Mesenchymal stem cell (in vitro differentiated cells and primary cell): Measurements from ENCODE around the gene ZC3HAV1.
"Not testable (repeated sequence)": the region's sequence is repeated elsewhere in the genome, so short reads cannot be mapped to it uniquely, and the experiment has no call there.

Source experiments
- DNase-seq: peaks from one replicate; pipeline ENCODE4 v3.0.0-alpha.2; 2013
- H2AFZ ChIP-seq: one replicate; pipeline ENCODE4 v1.6.1; 2013; ENCODE audit warnings: low read depth, mild to moderate bottlenecking, control low read depth, inconsistent platforms, low read length, moderate library complexity
- H2AK5ac ChIP-seq: 2 replicates; pipeline ENCODE4 v1.6.1; 2013; ENCODE audit warnings: low read length, moderate library complexity, mild to moderate bottlenecking, inconsistent platforms; ENCODE audit not compliant: severe bottlenecking
- H2BK120ac ChIP-seq: one replicate; pipeline ENCODE4 v1.6.1; 2013; ENCODE audit warnings: low read depth, mild to moderate bottlenecking, inconsistent platforms, low read length, moderate library complexity
- H2BK12ac ChIP-seq, 2 experiments: one replicate each; pipeline ENCODE4 v1.6.1; 2013; ENCODE audit warnings: inconsistent platforms in 2 of 2, low read length in 2 of 2, mild to moderate bottlenecking in 2 of 2, moderate library complexity in 2 of 2, control low read depth in 1 of 2
- H2BK15ac ChIP-seq: one replicate; pipeline ENCODE4 v1.6.1; 2013; ENCODE audit warnings: mild to moderate bottlenecking, low read depth, inconsistent platforms; ENCODE audit not compliant: poor library complexity, severe bottlenecking
- H2BK5ac ChIP-seq: 2 replicates; pipeline ENCODE4 v1.6.1; 2013; ENCODE audit warnings: low read depth, mild to moderate bottlenecking, low read length, control low read depth, inconsistent platforms; ENCODE audit not compliant: poor library complexity, severe bottlenecking
- H3K14ac ChIP-seq, 2 experiments: one replicate each; pipeline ENCODE4 v1.6.1; 2013; ENCODE audit warnings: inconsistent platforms in 2 of 2, low read length in 2 of 2, control low read depth in 1 of 2, mild to moderate bottlenecking in 1 of 2, moderate library complexity in 1 of 2
- H3K18ac ChIP-seq, 2 experiments: one replicate each; pipeline ENCODE4 v1.6.1; 2013; ENCODE audit warnings: inconsistent platforms in 2 of 2, low read length in 2 of 2, control low read depth in 1 of 2, low read depth in 1 of 2, mild to moderate bottlenecking in 1 of 2
- H3K23ac ChIP-seq, 2 experiments: one replicate each; pipeline ENCODE4 v1.6.1; 2013; ENCODE audit warnings: inconsistent platforms in 2 of 2, low read length in 2 of 2, mild to moderate bottlenecking in 2 of 2, moderate library complexity in 2 of 2, control low read depth in 1 of 2
- H3K27ac ChIP-seq: 2 replicates; pipeline ENCODE4 v1.5.1; 2013; ENCODE audit warnings: mild to moderate bottlenecking, moderate library complexity, low read length, control low read depth, inconsistent platforms; ENCODE audit not compliant: poor library complexity, severe bottlenecking
- H3K27me3 ChIP-seq, 2 experiments: 2 replicates each; pipeline versions ENCODE4 v1.6.1 to v1.7.0; 2013; ENCODE audit warnings: low read length in 2 of 2, mild to moderate bottlenecking in 2 of 2, moderate library complexity in 2 of 2, control low read depth in 1 of 2, inconsistent platforms in 1 of 2; ENCODE audit not compliant: control insufficient read depth in 1 of 2, insufficient read depth in 1 of 2
- H3K36me3 ChIP-seq, 2 experiments: 2 replicates each; pipeline versions ENCODE4 v1.6.1 to v1.7.0; 2013; ENCODE audit warnings: low read length in 2 of 2, control low read depth in 1 of 2, inconsistent platforms in 1 of 2, low read depth in 1 of 2, mild to moderate bottlenecking in 1 of 2; ENCODE audit not compliant: insufficient read depth in 2 of 2, control insufficient read depth in 1 of 2
- H3K4ac ChIP-seq, 2 experiments: one replicate each; pipeline ENCODE4 v1.6.1; 2013; ENCODE audit warnings: inconsistent platforms in 2 of 2, low read length in 2 of 2, mild to moderate bottlenecking in 2 of 2, moderate library complexity in 2 of 2, control low read depth in 1 of 2, low read depth in 1 of 2
- H3K4me1 ChIP-seq: 2 replicates; pipeline ENCODE4 v1.6.1; 2013; ENCODE audit warnings: low read depth, low read length, control low read depth; ENCODE audit not compliant: control insufficient read depth, insufficient read depth
- H3K4me2 ChIP-seq: 2 replicates; pipeline ENCODE4 v1.6.1; 2013; ENCODE audit warnings: low read length, mild to moderate bottlenecking, inconsistent platforms; ENCODE audit not compliant: poor library complexity, severe bottlenecking
- H3K4me3 ChIP-seq, 2 experiments: 2 replicates each; pipeline versions ENCODE4 v1.5.1 to v1.7.0; 2013; ENCODE audit warnings: low read length in 2 of 2, mild to moderate bottlenecking in 2 of 2, control low read depth in 1 of 2, low read depth in 1 of 2; ENCODE audit not compliant: insufficient read depth in 1 of 2
- H3K79me1 ChIP-seq: replicated peaks from 2 replicates; pipeline ENCODE4 v1.6.1; 2013; ENCODE audit warnings: mild to moderate bottlenecking, control low read depth, low read length, inconsistent platforms; ENCODE audit not compliant: poor library complexity, severe bottlenecking
- H3K9ac ChIP-seq: 2 replicates; pipeline ENCODE4 v1.7.0; 2013; ENCODE audit warnings: mild to moderate bottlenecking, low read length, moderate library complexity
- H3K9me3 ChIP-seq: 2 replicates; pipeline ENCODE4 v1.7.0; 2013; ENCODE audit warnings: mild to moderate bottlenecking, low read length; ENCODE audit not compliant: control insufficient read depth
- H4K8ac ChIP-seq: one replicate; pipeline ENCODE4 v1.6.1; 2013; ENCODE audit warnings: inconsistent platforms, mild to moderate bottlenecking, low read length, moderate library complexity
- H4K91ac ChIP-seq: one replicate; pipeline ENCODE4 v1.6.1; 2013; ENCODE audit warnings: mild to moderate bottlenecking, low read length, inconsistent platforms
- WGBS: methylation state at CpG from one replicate; pipeline ENCODE4 v1.1.7; 2013; ENCODE audit warnings: mixed read lengths; 5-methylcytosine and 5-hydroxymethylcytosine counted together

ZC3HAV1 gene

GRCh38 chr7:139105484-139105883, 4.0 kb downstream of the ZC3HAV1 start:
- no peak overlapping the region for H4K91ac ChIP-seq
- H3K18ac ChIP-seq, result no peak overlapping the region
- no peak overlapping the region for H2BK5ac ChIP-seq
- peaks cover 8% of the 10 kb centered on the region for H3K4me1 ChIP-seq
- no peaks in the 10 kb centered on the region for H3K27me3 ChIP-seq
- no peak overlapping the region for H2BK12ac ChIP-seq
- H2AFZ ChIP-seq, result no peak overlapping the region
- H3K36me3 ChIP-seq, result no peaks in the 10 kb centered on the region
- no peak overlapping the region for H3K4ac ChIP-seq
- H3K4me3 ChIP-seq, result no peak overlapping the region
- H3K79me1 ChIP-seq, result peaks cover 2% of the 10 kb centered on the region
- H3K14ac ChIP-seq, result no peak overlapping the region
- H3K9ac ChIP-seq, result peak overlapping the region; percentile 28
- no peak overlapping the region for H3K4me2 ChIP-seq
- H3K27ac ChIP-seq, result no peak overlapping the region
- no peak overlapping the region for H3K23ac ChIP-seq
- WGBS, result 89% methylated on average over 1 of the region's 3 CpGs
- no peaks in the 10 kb centered on the region for H3K9me3 ChIP-seq
- no peak overlapping the region for H2BK120ac ChIP-seq
- no peak overlapping the region for H4K8ac ChIP-seq
- H2AK5ac ChIP-seq, result no peak overlapping the region
- H2BK15ac ChIP-seq, result no peak overlapping the region
- DNase-seq, result no peak

- no peak overlapping the region for H3K4me3 ChIP-seq
- H3K27ac ChIP-seq, result no peak overlapping the region
- no peak overlapping the region for H2BK5ac ChIP-seq
- no peak overlapping the region for H2BK12ac ChIP-seq
- H4K8ac ChIP-seq, result no peak overlapping the region
- no peak overlapping the region for H3K4me2 ChIP-seq
- no peak overlapping the region for H2BK120ac ChIP-seq
- no peak overlapping the region for H3K23ac ChIP-seq
- H3K79me1 ChIP-seq, result peaks cover 3% of the 10 kb centered on the region
- H3K9ac ChIP-seq, result no peak overlapping the region
- H2AK5ac ChIP-seq, result no peak overlapping the region
- no peak overlapping the region for H3K14ac ChIP-seq
- no peak overlapping the region for H3K18ac ChIP-seq
- H3K36me3 ChIP-seq, result no peaks in the 10 kb centered on the region
- no peak overlapping the region for H2AFZ ChIP-seq
- no peak overlapping the region for H2BK15ac ChIP-seq
- no peak overlapping the region for H3K4ac ChIP-seq
- 97% methylated on average over 6 of the region's 8 CpGs for WGBS
- H3K4me1 ChIP-seq, result peaks cover 5% of the 10 kb centered on the region
- no peaks in the 10 kb centered on the region for H3K9me3 ChIP-seq
- no peak for DNase-seq
- H4K91ac ChIP-seq, result no peak overlapping the region
- no peaks in the 10 kb centered on the region for H3K27me3 ChIP-seq
Observed at GRCh38 chr7:139104091-139104450, 5.4 kb downstream of the ZC3HAV1 start.

GRCh38 chr7:139103057-139103815, 6.3 kb downstream of the ZC3HAV1 start:
- no peak overlapping the region for H3K4me3 ChIP-seq
- H3K23ac ChIP-seq, result no peak overlapping the region
- H2AFZ ChIP-seq, result no peak overlapping the region
- no peaks in the 10 kb centered on the region for H3K36me3 ChIP-seq
- H3K4me1 ChIP-seq, result peaks cover 5% of the 10 kb centered on the region
- no peaks in the 10 kb centered on the region for H3K27me3 ChIP-seq
- H2AK5ac ChIP-seq, result no peak overlapping the region
- no peak overlapping the region for H3K4me2 ChIP-seq
- H2BK12ac ChIP-seq, result no peak overlapping the region
- no peak overlapping the region for H2BK120ac ChIP-seq
- DNase-seq, result no peak
- no peak overlapping the region for H4K91ac ChIP-seq
- H2BK15ac ChIP-seq, result no peak overlapping the region
- no peak overlapping the region for H2BK5ac ChIP-seq
- no peak overlapping the region for H3K18ac ChIP-seq
- no peak overlapping the region for H3K27ac ChIP-seq
- no peak overlapping the region for H3K4ac ChIP-seq
- 100% methylated on average over 2 of the region's 5 CpGs for WGBS
- H3K9me3 ChIP-seq, result no peaks in the 10 kb centered on the region
- H3K14ac ChIP-seq, result no peak overlapping the region
- no peak overlapping the region for H4K8ac ChIP-seq
- H3K79me1 ChIP-seq, result peaks cover 5% of the 10 kb centered on the region
- H3K9ac ChIP-seq, result no peak overlapping the region

GRCh38 chr7:139101637-139102158, 7.8 kb downstream of the ZC3HAV1 start:
- not testable (repeated sequence) for H3K4me1 ChIP-seq, H3K9ac ChIP-seq, H4K8ac ChIP-seq, H3K4ac ChIP-seq, H4K91ac ChIP-seq, DNase-seq, H3K36me3 ChIP-seq, H3K27me3 ChIP-seq, H2BK12ac ChIP-seq, H3K4me3 ChIP-seq, H3K9me3 ChIP-seq, H3K14ac ChIP-seq, H3K18ac ChIP-seq, H2AFZ ChIP-seq, H2BK5ac ChIP-seq, H2BK15ac ChIP-seq, H2BK120ac ChIP-seq, H2AK5ac ChIP-seq, H3K23ac ChIP-seq, H3K4me2 ChIP-seq, H3K27ac ChIP-seq
- H3K79me1 ChIP-seq, result peaks cover 12% of the 10 kb centered on the region
- 56% methylated on average over 2 of the region's 4 CpGs for WGBS
